IMR-90 (cell line): ENCODE results near the gene POTEC.
"Not testable (repeated sequence)": the region's sequence is repeated elsewhere in the genome, so short reads cannot be mapped to it uniquely, and the experiment has no call there.

Experiments used
- BHLHE40 ChIP-seq: fragments of 150-350 bp; IDR thresholded peaks from 2 replicates; pipeline ENCODE4 v1.6.1; 2016; ENCODE audit warnings: mild to moderate bottlenecking, low read depth, low read length
- CEBPB ChIP-seq: IDR thresholded peaks from 2 replicates; pipeline ENCODE4 v1.6.1; 2012; ENCODE audit warnings: low read depth, low read length, improper control_type of control experiment
- MAZ ChIP-seq: IDR thresholded peaks from 2 replicates; pipeline ENCODE4 v1.6.1; 2012; ENCODE audit warnings: low read depth, mild to moderate bottlenecking, low read length, improper control_type of control experiment, moderate library complexity, borderline replicate concordance
- POLR2A ChIP-seq: IDR thresholded peaks from 2 replicates; pipeline ENCODE4 v1.6.1; 2012; ENCODE audit warnings: mild to moderate bottlenecking, low read depth, low read length
- RAD21 ChIP-seq: IDR thresholded peaks from 2 replicates; pipeline ENCODE4 v1.6.1; 2012; ENCODE audit warnings: low read length, improper control_type of control experiment
- RFX5 ChIP-seq: IDR thresholded peaks from 2 replicates; pipeline ENCODE4 v1.8.0; 2012; ENCODE audit warnings: low read depth, mild to moderate bottlenecking, low read length, moderate library complexity
- SMC3 ChIP-seq: fragments of 150-350 bp; IDR thresholded peaks from 2 replicates; pipeline ENCODE4 v1.6.1; 2016; ENCODE audit warnings: low read depth, mild to moderate bottlenecking, antibody characterized with exemption, low read length, moderate library complexity
- USF2 ChIP-seq: fragments of 150-350 bp; IDR thresholded peaks from 2 replicates; pipeline ENCODE4 v1.6.1; 2017; ENCODE audit warnings: mild to moderate bottlenecking, antibody characterized with exemption, low read length, low read depth
- TF ChIP-seq, protein P1 (sequence below): conservative IDR thresholded peaks from 2 replicates; pipeline ENCODE4 v1.5.1; 2012; ENCODE audit warnings: mild to moderate bottlenecking, low read depth, low read length, improper control_type of control experiment

- TF ChIP-seq RAD21, CEBPB, SMC3, MAZ, RFX5, USF2, BHLHE40, POLR2A: not testable (repeated sequence)
- TF ChIP-seq, protein P1, sequence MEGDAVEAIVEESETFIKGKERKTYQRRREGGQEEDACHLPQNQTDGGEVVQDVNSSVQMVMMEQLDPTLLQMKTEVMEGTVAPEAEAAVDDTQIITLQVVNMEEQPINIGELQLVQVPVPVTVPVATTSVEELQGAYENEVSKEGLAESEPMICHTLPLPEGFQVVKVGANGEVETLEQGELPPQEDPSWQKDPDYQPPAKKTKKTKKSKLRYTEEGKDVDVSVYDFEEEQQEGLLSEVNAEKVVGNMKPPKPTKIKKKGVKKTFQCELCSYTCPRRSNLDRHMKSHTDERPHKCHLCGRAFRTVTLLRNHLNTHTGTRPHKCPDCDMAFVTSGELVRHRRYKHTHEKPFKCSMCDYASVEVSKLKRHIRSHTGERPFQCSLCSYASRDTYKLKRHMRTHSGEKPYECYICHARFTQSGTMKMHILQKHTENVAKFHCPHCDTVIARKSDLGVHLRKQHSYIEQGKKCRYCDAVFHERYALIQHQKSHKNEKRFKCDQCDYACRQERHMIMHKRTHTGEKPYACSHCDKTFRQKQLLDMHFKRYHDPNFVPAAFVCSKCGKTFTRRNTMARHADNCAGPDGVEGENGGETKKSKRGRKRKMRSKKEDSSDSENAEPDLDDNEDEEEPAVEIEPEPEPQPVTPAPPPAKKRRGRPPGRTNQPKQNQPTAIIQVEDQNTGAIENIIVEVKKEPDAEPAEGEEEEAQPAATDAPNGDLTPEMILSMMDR: not testable (repeated sequence)
Observed at GRCh38 chr18:14465989-14466388, 77.4 kb downstream of the POTEC start.
